Neural cell (in vitro differentiated cells): ENCODE results near the gene MME. TPM values are rescaled to one million over a fixed set of nuclear protein-coding genes. Genes with fewer than 3 reads are reported as not detected.

Experiments
- H2AFZ ChIP-seq: fragments of 200-600, 300-800 bp; sonication (generic), shearing (Covaris generic); 2 replicates; pipeline ENCODE4 v1.6.0; 2014; ENCODE audit warnings: low read depth, mild to moderate bottlenecking, antibody characterized with exemption, low read length, moderate library complexity
- H3F3A ChIP-seq: fragments of 200-600 bp; shearing (Covaris generic); 2 replicates; pipeline ENCODE4 v1.6.1; 2016; ENCODE audit warnings: mild to moderate bottlenecking, moderate library complexity, mixed read lengths, antibody characterized with exemption, low read length; ENCODE audit not compliant: insufficient read depth, poor library complexity, severe bottlenecking
- H3K27ac ChIP-seq: fragments of 200-600, 300-800 bp; sonication (generic), shearing (Covaris generic); 2 replicates; pipeline ENCODE4 v1.5.1; 2014; ENCODE audit warnings: mild to moderate bottlenecking, low read length, moderate library complexity
- H3K27me3 ChIP-seq: fragments of 300-800, 200-600 bp; sonication (generic), shearing (Covaris generic); 2 replicates; pipeline ENCODE4 v1.6.0; 2014; ENCODE audit warnings: mild to moderate bottlenecking, low read depth, low read length, moderate library complexity; ENCODE audit not compliant: insufficient read depth
- H3K36me3 ChIP-seq: fragments of 300-800, 200-600 bp; sonication (generic), shearing (Covaris generic); 2 replicates; pipeline ENCODE4 v1.5.1; 2014; ENCODE audit warnings: mild to moderate bottlenecking, antibody characterized with exemption, low read length, moderate library complexity; ENCODE audit not compliant: insufficient read depth
- H3K4me2 ChIP-seq: fragments of 300-800, 200-600 bp; sonication (generic), shearing (Covaris generic); 2 replicates; pipeline ENCODE4 v1.6.0; 2014; ENCODE audit warnings: mild to moderate bottlenecking, low read length
- H3K4me3 ChIP-seq: fragments of 300-800, 200-600 bp; sonication (generic), shearing (Covaris generic); 2 replicates; pipeline ENCODE4 v1.5.1; 2014; ENCODE audit warnings: mild to moderate bottlenecking, low read length, moderate library complexity
- H3K79me2 ChIP-seq: fragments of 200-600 bp; shearing (Covaris generic); replicated peaks from 2 replicates; pipeline ENCODE4 v1.6.0; 2014; ENCODE audit warnings: mild to moderate bottlenecking, low read length, moderate library complexity; ENCODE audit not compliant: insufficient read depth
- H3K9ac ChIP-seq: fragments of 300-800, 200-600 bp; sonication (generic), shearing (Covaris generic); 2 replicates; pipeline ENCODE4 v1.6.1; 2016; ENCODE audit warnings: mild to moderate bottlenecking, low read length, mixed read lengths
- H3K9me2 ChIP-seq: fragments of 200-600 bp; shearing (Covaris generic); 2 replicates; pipeline ENCODE4 v1.6.1; 2016; ENCODE audit warnings: mild to moderate bottlenecking, low read length, mixed read lengths; ENCODE audit not compliant: insufficient read depth
- H3K9me3 ChIP-seq: fragments of 200-600, 300-800 bp; sonication (generic), shearing (Covaris generic); 2 replicates; pipeline ENCODE4 v1.6.1; 2016; ENCODE audit warnings: mild to moderate bottlenecking, mixed run types, low read length, moderate library complexity, mixed read lengths
- H4K20me1 ChIP-seq: fragments of 200-600 bp; shearing (Covaris generic); 2 replicates; pipeline ENCODE4 v1.6.1; 2016; ENCODE audit warnings: mild to moderate bottlenecking, mixed run types; ENCODE audit not compliant: insufficient read depth
- CTCF ChIP-seq: fragments of 450-650 bp; IDR thresholded peaks from 2 replicates; pipeline ENCODE4 v1.5.1; 2014; ENCODE audit warnings: antibody characterized with exemption, mild to moderate bottlenecking, moderate library complexity; ENCODE audit not compliant: poor library complexity, severe bottlenecking
- EP300 ChIP-seq: fragments of 450-650 bp; conservative IDR thresholded peaks from 2 replicates; pipeline ENCODE4 v1.6.1; 2014; ENCODE audit warnings: antibody characterized with exemption, mild to moderate bottlenecking, moderate library complexity; ENCODE audit not compliant: poor library complexity, severe bottlenecking
- EZH2 ChIP-seq: fragments of 200-600, 300-800 bp; shearing (Covaris generic), sonication (generic); IDR thresholded peaks from 2 replicates; pipeline ENCODE4 v1.6.1; 2014; ENCODE audit warnings: antibody characterized with exemption, low read length, borderline replicate concordance, mild to moderate bottlenecking; ENCODE audit not compliant: insufficient read depth, poor library complexity, severe bottlenecking
- MXI1 ChIP-seq: fragments of 450-650 bp; conservative IDR thresholded peaks from 2 replicates; pipeline ENCODE4 v1.6.1; 2014; ENCODE audit warnings: antibody characterized with exemption, mild to moderate bottlenecking; ENCODE audit not compliant: poor library complexity, severe bottlenecking
- POLR2AphosphoS5 ChIP-seq: IDR thresholded peaks from 2 replicates; pipeline ENCODE4 v1.6.1; 2012
- RAD21 ChIP-seq: fragments of 450-650 bp; conservative IDR thresholded peaks from 2 replicates; pipeline ENCODE4 v1.6.1; 2014; ENCODE audit warnings: antibody characterized with exemption, mild to moderate bottlenecking, moderate library complexity
- REST ChIP-seq: IDR thresholded peaks from 2 replicates; pipeline ENCODE4 v1.6.1; 2012; ENCODE audit warnings: borderline replicate concordance
- SMC3 ChIP-seq: fragments of 450-650 bp; conservative IDR thresholded peaks from 2 replicates; pipeline ENCODE4 v1.6.1; 2014; ENCODE audit warnings: antibody characterized with exemption, mild to moderate bottlenecking, moderate library complexity; ENCODE audit not compliant: poor library complexity
- TAF1 ChIP-seq: IDR thresholded peaks from 2 replicates; pipeline ENCODE4 v1.6.1; 2012; ENCODE audit warnings: low read depth
- polyA plus RNA-seq: library from polyadenylated mRNA; depleted of rRNA; stranded (reverse); fragments of >200 nt; gene quantifications from 2 replicates; pipeline ENCODE4 v1.2.3, GENCODE V29; 2014

MME gene
- polyA plus RNA-seq, 1 donor from 2014 or later: 0.54 TPM

- Histone ChIP-seq H3K9me3 (no peaks in the 10 kb centered on the region), H3K9ac (no peak overlapping the region), H4K20me1 (no peaks in the 10 kb centered on the region), H3K4me2 (no peak overlapping the region), H3K27me3 (no peaks in the 10 kb centered on the region), H2AFZ (no peak overlapping the region), H3K4me3 (no peak overlapping the region), H3K27ac (no peak overlapping the region), H3F3A (no peaks in the 10 kb centered on the region), H3K9me2 (no peaks in the 10 kb centered on the region), H3K36me3 (no peaks in the 10 kb centered on the region), H3K79me2 (no peaks in the 10 kb centered on the region)
- no peak for TF ChIP-seq REST
- TF ChIP-seq POLR2AphosphoS5: no peak
- no peak for TF ChIP-seq EZH2
- no peak for TF ChIP-seq SMC3
- no peak for TF ChIP-seq EP300
- TF ChIP-seq TAF1: no peak
- TF ChIP-seq MXI1: no peak
- no peak for TF ChIP-seq RAD21
- TF ChIP-seq CTCF: no peak
These were observed 115.1 kb downstream of the MME start for GRCh38 chr3:155194973-155195957.

GRCh38 chr3:155196131-155197021 lies 116.3 kb downstream of the MME start:
- Histone ChIP-seq H3K36me3 (no peaks in the 10 kb centered on the region), H2AFZ (no peak overlapping the region), H3K4me2 (no peak overlapping the region), H3K79me2 (no peaks in the 10 kb centered on the region), H4K20me1 (no peaks in the 10 kb centered on the region), H3F3A (no peaks in the 10 kb centered on the region), H3K9ac (no peak overlapping the region), H3K27ac (no peak overlapping the region), H3K9me3 (no peaks in the 10 kb centered on the region), H3K4me3 (no peak overlapping the region), H3K27me3 (no peaks in the 10 kb centered on the region), H3K9me2 (no peaks in the 10 kb centered on the region)
- TF ChIP-seq REST: no peak
- no peak for TF ChIP-seq MXI1
- no peak for TF ChIP-seq EP300
- no peak for TF ChIP-seq SMC3
- TF ChIP-seq CTCF: no peak
- no peak for TF ChIP-seq POLR2AphosphoS5
- TF ChIP-seq EZH2: no peak
- no peak for TF ChIP-seq RAD21
- TF ChIP-seq TAF1: no peak
